Lung microvascular endothelial cell (primary cell): ENCODE data around the gene MRM1. TPM values are rescaled to one million over a fixed set of nuclear protein-coding genes. Genes with fewer than 3 reads are reported as not detected.
"Not testable (repeated sequence)": the region's sequence is repeated elsewhere in the genome, so short reads cannot be mapped to it uniquely, and the experiment has no call there.

Experiments used
- DNase-seq, 2 donors: peaks; one replicate each; pipeline versions ENCODE4 v3.0.0 to v3.0.0-alpha.2; 2010; ENCODE audit warnings: low read depth in 2 of 2
- total RNA-seq: library from RNA; depleted of rRNA; stranded (reverse); fragments of >200 nt; gene quantifications from 2 replicates; pipeline ENCODE4 v1.2.1, GENCODE V29; 2014

MRM1 gene
- total RNA-seq, 1 donor from 2014 or later, result 4.4 TPM

- no peak for DNase-seq
Observed at GRCh38 chr17:36600936-36601302, 464 bp upstream of the MRM1 start.

- peak; percentile 20 to 24 for DNase-seq
Observed at GRCh38 chr17:36602030-36602748, 806 bp downstream of the MRM1 start.

GRCh38 chr17:36602924-36603384, 1.6 kb downstream of the MRM1 start:
- peak; percentile 73 to 77 for DNase-seq

GRCh38 chr17:36605028-36605427, 3.6 kb downstream of the MRM1 start:
- not testable (repeated sequence) for DNase-seq

- peak in 1 of 2 donors; percentile 40 for DNase-seq
Observed at GRCh38 chr17:36608280-36608679, 6.9 kb downstream of the MRM1 start.

- peak; percentile 47 to 58 for DNase-seq
Observed at GRCh38 chr17:36608794-36609497, 7.6 kb downstream of the MRM1 start.

GRCh38 chr17:36609498-36609862, 8.1 kb downstream of the MRM1 start:
- no peak for DNase-seq

GRCh38 chr17:36610474-36610873, 9.1 kb downstream of the MRM1 start:
- no peak for DNase-seq

- DNase-seq, result peak in 1 of 2 donors; percentile 30
Observed at GRCh38 chr17:36611345-36612072, 10.1 kb downstream of the MRM1 start.

- DNase-seq, result no peak
Observed at GRCh38 chr17:36612323-36612722, 10.9 kb downstream of the MRM1 start.

GRCh38 chr17:36613155-36613554, 11.8 kb downstream of the MRM1 start:
- no peak for DNase-seq

- DNase-seq, result no peak
Observed at GRCh38 chr17:36614081-36614480, 12.7 kb downstream of the MRM1 start.

GRCh38 chr17:36614933-36615332, 13.6 kb downstream of the MRM1 start:
- DNase-seq, result no peak

- DNase-seq, result no peak
Observed at GRCh38 chr17:36616061-36617029, 15.0 kb downstream of the MRM1 start.

- no peak for DNase-seq
Observed at GRCh38 chr17:36617773-36618172, 16.4 kb downstream of the MRM1 start.

GRCh38 chr17:36623281-36623680, 21.9 kb downstream of the MRM1 start:
- DNase-seq, result no peak

- DNase-seq, result no peak
Observed at GRCh38 chr17:36625188-36625587, 23.8 kb downstream of the MRM1 start.

- DNase-seq, result no peak
Observed at GRCh38 chr17:36627101-36627500, 25.7 kb downstream of the MRM1 start.

GRCh38 chr17:36628576-36628975, 27.2 kb downstream of the MRM1 start:
- no peak for DNase-seq

- DNase-seq, result peak; percentile 70 to 81
Observed at GRCh38 chr17:36629252-36629847, 28.0 kb downstream of the MRM1 start.
